GM10266 (cell line): ENCODE results near the gene ZNF503.

Source experiments
- DNase-seq: peaks from one replicate; pipeline ENCODE4 v3.0.0; 2012; ENCODE audit errors: extremely low spot score
- CTCF ChIP-seq: IDR thresholded peaks from 2 replicates; pipeline ENCODE4 v1.5.1; 2012; ENCODE audit warnings: mild to moderate bottlenecking, low read depth; ENCODE audit not compliant: control insufficient read depth, insufficient read depth; ENCODE audit errors: missing control alignments

Gene ZNF503

GRCh38 chr10:75358132-75358531 lies 43.4 kb downstream of the ZNF503 start:
- TF ChIP-seq CTCF: no peak
- no peak for DNase-seq

- DNase-seq: no peak
These were observed 44.1 kb downstream of the ZNF503 start for GRCh38 chr10:75357500-75357899.

GRCh38 chr10:75356484-75356883 lies 45.1 kb downstream of the ZNF503 start:
- TF ChIP-seq CTCF: no peak
- DNase-seq: no peak

More at GRCh38 chr10:75357500-75357899, 44.1 kb downstream of the ZNF503 start:
- TF ChIP-seq CTCF: no peak

- no peak for TF ChIP-seq CTCF
- DNase-seq: no peak
These were observed 45.9 kb downstream of the ZNF503 start for GRCh38 chr10:75355706-75356105.

- no peak for TF ChIP-seq CTCF
- DNase-seq: no peak
These were observed 48.4 kb downstream of the ZNF503 start for GRCh38 chr10:75353183-75353582.

GRCh38 chr10:75352650-75353049 lies 48.9 kb downstream of the ZNF503 start:
- no peak for TF ChIP-seq CTCF
- DNase-seq: no peak

GRCh38 chr10:75351637-75352036 lies 49.9 kb downstream of the ZNF503 start:
- DNase-seq: no peak
- no peak for TF ChIP-seq CTCF
